Vein endothelial cell (primary cell): Measurements from ENCODE around the gene FBXO3. TPM values are rescaled to one million over a fixed set of nuclear protein-coding genes. Genes with fewer than 3 reads are reported as not detected.

Experiments
- total RNA-seq: library from RNA; depleted of rRNA; stranded (reverse); fragments of >200 nt; gene quantifications from 2 replicates; pipeline ENCODE4 v1.2.3, GENCODE V29; 2012

The FBXO3 gene, protein sequence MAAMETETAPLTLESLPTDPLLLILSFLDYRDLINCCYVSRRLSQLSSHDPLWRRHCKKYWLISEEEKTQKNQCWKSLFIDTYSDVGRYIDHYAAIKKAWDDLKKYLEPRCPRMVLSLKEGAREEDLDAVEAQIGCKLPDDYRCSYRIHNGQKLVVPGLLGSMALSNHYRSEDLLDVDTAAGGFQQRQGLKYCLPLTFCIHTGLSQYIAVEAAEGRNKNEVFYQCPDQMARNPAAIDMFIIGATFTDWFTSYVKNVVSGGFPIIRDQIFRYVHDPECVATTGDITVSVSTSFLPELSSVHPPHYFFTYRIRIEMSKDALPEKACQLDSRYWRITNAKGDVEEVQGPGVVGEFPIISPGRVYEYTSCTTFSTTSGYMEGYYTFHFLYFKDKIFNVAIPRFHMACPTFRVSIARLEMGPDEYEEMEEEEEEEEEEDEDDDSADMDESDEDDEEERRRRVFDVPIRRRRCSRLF
- 24.2 and 31.6 TPM in 2 replicates for total RNA-seq

DNA sequence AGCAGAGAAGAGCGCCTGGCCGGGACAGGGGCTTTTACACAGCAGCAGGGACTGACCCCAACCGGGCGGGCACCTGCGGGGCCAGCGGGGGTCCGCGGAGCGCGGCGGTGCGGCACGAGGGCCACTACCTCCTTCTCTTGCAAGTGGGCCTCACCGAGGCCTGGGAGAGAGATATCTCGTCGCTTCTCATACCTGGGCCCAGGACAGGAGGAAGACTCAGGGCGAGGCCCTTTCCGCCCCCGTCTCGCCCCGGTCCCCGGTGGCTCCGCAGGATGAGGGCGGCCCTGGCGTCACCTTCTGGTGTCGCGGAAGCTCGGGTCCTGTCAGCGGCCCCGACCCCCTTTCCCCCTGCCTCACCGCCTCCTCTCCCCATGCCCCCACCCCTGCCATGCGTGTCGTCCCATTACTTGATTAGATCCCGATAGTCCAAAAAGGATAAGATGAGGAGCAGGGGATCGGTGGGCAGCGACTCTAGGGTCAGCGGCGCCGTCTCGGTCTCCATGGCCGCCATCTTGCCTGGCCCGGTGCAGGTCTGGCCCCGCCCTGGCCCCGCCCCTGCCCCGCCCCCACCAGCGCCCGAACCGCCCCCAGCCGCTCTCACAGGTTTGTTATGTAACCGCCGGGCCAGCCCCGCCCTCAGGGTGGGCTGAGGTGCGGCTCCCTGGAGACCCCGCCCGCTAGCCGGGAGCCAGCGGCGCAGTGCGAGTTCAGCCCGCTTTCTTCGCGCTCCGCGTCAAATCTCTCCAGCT is at the start of gene FBXO3:
Gene FBXO3 (minus strand): TSS at position 534 of the 749 bp plus-strand sequence. CDS start 23 bp downstream, at position 511.

DNA sequence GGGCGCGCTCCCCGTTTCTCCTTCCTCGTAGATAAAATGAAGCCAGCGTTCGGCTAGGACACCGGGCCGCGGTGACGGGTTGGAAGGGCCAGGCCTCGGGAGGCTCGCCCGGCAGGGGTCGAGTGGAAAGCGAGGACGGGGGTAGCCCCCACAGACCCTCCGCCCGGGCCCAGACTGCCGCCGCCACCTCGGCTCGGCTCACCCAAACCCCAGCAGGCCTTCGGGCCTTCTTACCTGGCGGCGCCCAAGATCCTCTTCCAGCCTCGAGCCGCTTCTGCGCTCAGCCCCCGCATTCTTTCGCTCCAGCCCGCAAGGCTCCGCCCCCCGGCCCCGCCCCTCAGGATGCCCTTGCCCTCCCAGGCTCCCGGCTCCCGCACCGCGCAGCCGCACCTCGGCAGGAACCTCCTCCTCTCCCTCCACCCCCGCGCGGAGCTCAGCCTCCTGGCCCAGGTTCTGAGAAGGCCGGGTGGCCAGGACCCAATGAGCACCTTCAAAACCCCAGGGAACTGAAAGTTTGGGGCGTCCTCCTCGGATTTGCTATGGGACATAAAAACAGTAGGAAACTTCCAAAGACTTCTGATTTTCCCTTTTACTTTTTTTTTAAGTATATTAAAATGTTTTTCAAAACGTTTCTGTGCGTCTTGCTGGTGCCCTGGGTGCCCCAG is 38.0 kb downstream of the FBXO3 start, which contains the start of gene CD59:
Gene CD59 (minus strand): TSS at position 276 of the 665 bp plus-strand sequence. CDS start 13,978 bp downstream, outside the sequence.

DNA sequence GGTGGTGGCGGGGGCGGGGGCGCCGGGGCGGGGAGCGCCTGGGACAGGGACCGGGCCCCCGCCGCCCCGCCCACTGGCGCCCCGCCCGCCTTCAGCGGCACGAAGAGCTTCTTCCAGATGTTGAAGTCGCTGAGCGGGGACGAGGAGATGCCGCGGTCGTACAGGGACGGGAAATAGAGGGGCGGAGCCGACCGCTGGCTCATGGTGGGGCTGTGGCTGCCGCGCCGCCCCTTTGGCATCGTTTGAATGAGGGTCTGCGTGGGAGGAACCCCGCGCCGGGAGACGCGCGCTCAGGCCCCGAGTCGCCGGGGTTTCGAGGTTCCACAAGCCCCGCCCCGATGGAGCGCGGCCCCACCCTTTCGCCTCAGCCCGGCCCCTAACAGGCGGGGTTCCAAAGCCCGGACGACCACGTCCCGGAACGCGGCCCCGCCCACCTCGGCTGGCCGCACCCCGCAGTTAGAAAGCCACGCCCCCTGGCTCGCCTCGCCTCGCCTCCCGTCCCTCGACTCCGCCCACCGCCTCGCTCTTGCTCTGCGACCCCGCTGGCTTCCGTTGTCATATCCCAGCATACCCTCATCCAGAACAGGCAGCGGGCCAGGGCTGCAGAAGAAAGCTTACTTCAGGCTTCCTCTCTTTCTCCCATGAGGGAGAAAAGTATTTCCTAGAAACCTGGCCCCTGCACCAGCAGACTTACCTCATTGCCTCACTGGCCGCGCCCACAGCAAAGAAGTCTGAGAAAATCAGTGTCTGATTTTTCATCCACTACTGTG is 73.6 kb downstream of the FBXO3 start, which contains the start of gene C11orf91:
Gene C11orf91 (minus strand): TSS at position 325 of the 770 bp plus-strand sequence. CDS start 86 bp downstream, at position 239.

Other genes starting within 250 kb of the FBXO3 start
- gene C11orf91, start 73.7 kb downstream of the FBXO3 start, total RNA-seq, result 0.33 TPM in 1 of 2 replicates, not detected in the other
- 897 and 1,208 TPM in 2 replicates for gene CD59, start 38.1 kb downstream of the FBXO3 start, total RNA-seq
- 43.8 and 50.6 TPM in 2 replicates for gene LMO2, start 117.6 kb upstream of the FBXO3 start, total RNA-seq